ENCODE data around the gene ECI2.

- TF ChIP-seq CTCF (IDR thresholded peaks at IDR 0.05; ENCODE audit: extremely low read depth in 1 of 2, insufficient read depth in 1 of 2, low read depth in 1 of 2, low read length in 2 of 2) (peak; percentile 23 to 28), POLR2A (IDR thresholded peaks at IDR 0.05; ENCODE audit: low read depth, low read length) (peak; percentile 38), MYC (IDR thresholded peaks at IDR 0.05; ENCODE audit: low read depth, low read length) (no peak), EZH2 (IDR thresholded peaks at IDR 0.05; ENCODE audit: borderline replicate concordance, low read depth, low read length, severe bottlenecking) (no peak), JUN (IDR thresholded peaks at IDR 0.05; ENCODE audit: borderline replicate concordance, insufficient read depth, insufficient read length, low read depth) (peak; percentile 67), POLR2AphosphoS5 (IDR thresholded peaks at IDR 0.05; ENCODE audit: insufficient read depth, low read depth, low read length) (peak; percentile 60), FOS (IDR thresholded peaks at IDR 0.05; ENCODE audit: borderline replicate concordance, insufficient read depth, low read length) (peak; percentile 88)
Observed at GRCh38 chr6:4125933-4126864, 9.2 kb downstream of the ECI2 start.
